DOHH2 (cell line): ENCODE data around the gene AKAIN1.

Source experiments
- EZH2phosphoT487 ChIP-seq: fragments of 200-600 bp; sonication (generic); IDR thresholded peaks from 2 replicates; pipeline ENCODE4 v1.6.1; 2017; ENCODE audit warnings: borderline replicate concordance, mild to moderate bottlenecking, antibody characterized with exemption, low read length, moderate library complexity, mixed read lengths
- TF ChIP-seq, protein P1 (sequence below): fragments of 200-600 bp; sonication (generic); IDR thresholded peaks from one replicate; pipeline ENCODE4 v1.5.1; 2014; ENCODE audit warnings: antibody characterized with exemption, mild to moderate bottlenecking, low read depth, low read length; ENCODE audit not compliant: poor library complexity, severe bottlenecking

DNA sequence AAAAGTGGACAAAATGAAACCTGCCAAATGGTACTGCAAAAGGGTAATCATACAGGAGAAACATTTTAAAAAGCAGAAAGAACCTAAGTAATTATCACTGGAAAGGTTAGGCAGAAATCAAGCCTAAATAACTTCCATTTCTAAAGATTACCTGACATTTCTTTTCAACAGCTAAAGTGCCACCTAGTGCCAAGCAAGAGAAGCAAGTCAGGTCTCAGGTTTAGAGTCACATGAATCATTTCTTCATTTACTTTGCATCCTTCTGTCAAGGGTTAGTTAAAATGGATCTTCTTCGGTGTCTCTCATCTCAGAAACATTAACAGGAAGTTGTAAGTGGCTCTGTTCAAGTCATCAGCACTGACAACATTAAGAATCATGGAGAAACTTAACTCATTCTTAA, 90.3 kb downstream of the AKAIN1 start:
- TF ChIP-seq, protein P1, sequence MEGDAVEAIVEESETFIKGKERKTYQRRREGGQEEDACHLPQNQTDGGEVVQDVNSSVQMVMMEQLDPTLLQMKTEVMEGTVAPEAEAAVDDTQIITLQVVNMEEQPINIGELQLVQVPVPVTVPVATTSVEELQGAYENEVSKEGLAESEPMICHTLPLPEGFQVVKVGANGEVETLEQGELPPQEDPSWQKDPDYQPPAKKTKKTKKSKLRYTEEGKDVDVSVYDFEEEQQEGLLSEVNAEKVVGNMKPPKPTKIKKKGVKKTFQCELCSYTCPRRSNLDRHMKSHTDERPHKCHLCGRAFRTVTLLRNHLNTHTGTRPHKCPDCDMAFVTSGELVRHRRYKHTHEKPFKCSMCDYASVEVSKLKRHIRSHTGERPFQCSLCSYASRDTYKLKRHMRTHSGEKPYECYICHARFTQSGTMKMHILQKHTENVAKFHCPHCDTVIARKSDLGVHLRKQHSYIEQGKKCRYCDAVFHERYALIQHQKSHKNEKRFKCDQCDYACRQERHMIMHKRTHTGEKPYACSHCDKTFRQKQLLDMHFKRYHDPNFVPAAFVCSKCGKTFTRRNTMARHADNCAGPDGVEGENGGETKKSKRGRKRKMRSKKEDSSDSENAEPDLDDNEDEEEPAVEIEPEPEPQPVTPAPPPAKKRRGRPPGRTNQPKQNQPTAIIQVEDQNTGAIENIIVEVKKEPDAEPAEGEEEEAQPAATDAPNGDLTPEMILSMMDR = peak; percentile 49
- TF ChIP-seq EZH2phosphoT487 = no peak
